Measurements from ENCODE around the gene KRT85. TPM values are rescaled to one million over a fixed set of nuclear protein-coding genes. Genes with fewer than 3 reads are reported as not detected.

Gene KRT85
- total and polyA plus RNA-seq, 10 of the 15 experiments (the other 5 are each of a cell fraction or from before 2014, with no cell fraction given), result 0.05 to 0.18 (median 0.11) TPM; not detected in 6

- no peak for TF ChIP-seq ZNF592 (IDR thresholded peaks at IDR 0.05)
- TF ChIP-seq MYB (IDR thresholded peaks at IDR 0.05; ENCODE audit: borderline replicate concordance, low read depth, low read length), result no peak
- TF ChIP-seq E4F1 (IDR thresholded peaks at IDR 0.05; ENCODE audit: borderline replicate concordance, partially characterized antibody), result no peak
- no peak for TF ChIP-seq ZBTB40 (IDR thresholded peaks at IDR 0.05; ENCODE audit: borderline replicate concordance)
- TF ChIP-seq NFYB (IDR thresholded peaks at IDR 0.05; ENCODE audit: insufficient read depth, low read depth, low read length), result no peak
- TF ChIP-seq EGR1 (IDR thresholded peaks at IDR 0.05; ENCODE audit: borderline replicate concordance in 1 of 2, low read depth in 2 of 2, low read length in 2 of 2), result no peak
- no peak for TF ChIP-seq NR2C1 (IDR thresholded peaks at IDR 0.05)
- no peak for TF ChIP-seq DPF2 (IDR thresholded peaks at IDR 0.05)
- TF ChIP-seq HDAC2 (IDR thresholded peaks at IDR 0.05), result no peak
- no peak for TF ChIP-seq MEF2B (IDR thresholded peaks at IDR 0.05; ENCODE audit: partially characterized antibody, poor library complexity, severe bottlenecking)
These were observed 43.7 kb downstream of the KRT85 start (continued) for GRCh38 chr12:52323416-52324152.
